CD4-positive, CD25-positive, alpha-beta regulatory T cell (primary cell): ENCODE measurements around the gene SIX3. TPM values are rescaled to one million over a fixed set of nuclear protein-coding genes. Genes with fewer than 3 reads are reported as not detected.

Experiments
- ATAC-seq, 2 donors: fragments of 150-1000 bp; cut with Tn5 transposase; one replicate each; pipeline ENCODE4 v1.10.0; 2021; ENCODE audit warnings: low read depth in 2 of 2, moderate number of reproducible peaks in 2 of 2, moderate library complexity in 1 of 2
- DNase-seq, 3 donors: peaks; one replicate each; pipeline versions ENCODE4 v3.0.0 to v3.0.0-alpha.2; 2012 to 2022; ENCODE audit warnings: mixed read lengths in 1 of 3
- H3K27ac ChIP-seq: one replicate; pipeline ENCODE4 v1.7.0; 2013; ENCODE audit warnings: mild to moderate bottlenecking, low read length; ENCODE audit not compliant: insufficient read depth, poor library complexity, severe bottlenecking
- H3K27me3 ChIP-seq: one replicate; pipeline ENCODE4 v1.7.0; 2013; ENCODE audit warnings: low read length; ENCODE audit not compliant: control insufficient read depth, insufficient read depth
- H3K36me3 ChIP-seq: one replicate; pipeline ENCODE4 v1.7.0; 2013; ENCODE audit warnings: mild to moderate bottlenecking, low read length, moderate library complexity; ENCODE audit not compliant: control insufficient read depth, insufficient read depth
- H3K4me1 ChIP-seq: 2 replicates; pipeline ENCODE4 v1.7.0; 2013; ENCODE audit warnings: mild to moderate bottlenecking, low read length; ENCODE audit not compliant: insufficient read depth, control insufficient read depth, poor library complexity, severe bottlenecking
- H3K4me3 ChIP-seq: one replicate; pipeline ENCODE4 v1.7.0; 2013; ENCODE audit warnings: low read depth, mild to moderate bottlenecking, low read length, moderate library complexity
- H3K9me3 ChIP-seq, 2 experiments: 1 replicate in 1 of 2; 2 replicates in 1 of 2; pipeline ENCODE4 v1.7.0; 2013; ENCODE audit warnings: low read length in 2 of 2, mild to moderate bottlenecking in 1 of 2, moderate library complexity in 1 of 2; ENCODE audit not compliant: control insufficient read depth in 2 of 2
- H3K27ac Mint-ChIP-seq, 3 donors: one replicate each; pipeline ENCODE4 v1.8.0; 2020 to 2022; ENCODE audit warnings: mild to moderate bottlenecking in 3 of 3, mixed read lengths in 3 of 3, moderate library complexity in 2 of 3
- H3K27me3 Mint-ChIP-seq: one replicate; pipeline ENCODE4 v1.8.0; 2022; ENCODE audit warnings: mild to moderate bottlenecking, mixed read lengths
- H3K36me3 Mint-ChIP-seq: one replicate; pipeline ENCODE4 v1.8.0; 2020; ENCODE audit warnings: mixed read lengths
- H3K4me1 Mint-ChIP-seq, 4 donors: one replicate each; pipeline ENCODE4 v1.8.0; 2020 to 2022; ENCODE audit warnings: mixed read lengths in 4 of 4, mild to moderate bottlenecking in 1 of 4
- H3K4me3 Mint-ChIP-seq, 4 donors: one replicate each; pipeline ENCODE4 v1.8.0; 2020 to 2022; ENCODE audit warnings: mild to moderate bottlenecking in 4 of 4, mixed read lengths in 4 of 4, moderate library complexity in 3 of 4
- H3K9me3 Mint-ChIP-seq, 7 donors: one replicate each; pipeline ENCODE4 v1.8.0; 2020 to 2022; ENCODE audit warnings: mixed read lengths in 7 of 7, mild to moderate bottlenecking in 3 of 7, moderate library complexity in 2 of 7
- polyA plus RNA-seq, 4 donors: library from polyadenylated mRNA; unstranded; fragments of 300-500 nt; fragmentation: Illumina TruSeq; gene quantifications; one replicate each; pipeline ENCODE4 v1.2.3, GENCODE V29; 2021
- total RNA-seq: library from RNA; stranded (reverse); gene quantifications from one replicate; pipeline ENCODE4 v1.2.3, GENCODE V29; 2022

Gene SIX3
- total and polyA plus RNA-seq, 5 donors from 2014 or later, result not detected

GRCh38 chr2:44957656-44958327 is 16.3 kb downstream of the SIX3 start:
- Histone ChIP-seq H3K27me3 (peaks cover 19% of the 10 kb centered on the region), H3K4me3 (no peak overlapping the region), H3K9me3 (no peaks in the 10 kb centered on the region), H3K36me3 (no peaks in the 10 kb centered on the region), H3K27ac (no peak overlapping the region), H3K4me1 (peaks cover 9% of the 10 kb centered on the region)
- Mint-ChIP-seq H3K9me3 (no peaks in the 10 kb centered on the region), H3K27ac (no peak overlapping the region), H3K4me1 (peaks cover 0 to 22% (median 2%) of the 10 kb centered on the region in 4 donors), H3K36me3 (no peaks in the 10 kb centered on the region), H3K27me3 (peaks cover 55% of the 10 kb centered on the region), H3K4me3 (no peak overlapping the region)
- DNase-seq, result no peak
- ATAC-seq, result no peak

GRCh38 chr2:44959855-44960254 is 18.4 kb downstream of the SIX3 start:
- ATAC-seq (no peak), DNase-seq (no peak)
- H3K4me1 ChIP-seq, result peaks cover 9% of the 10 kb centered on the region
- Mint-ChIP-seq H3K9me3 (no peaks in the 10 kb centered on the region), H3K27ac (no peak overlapping the region), H3K36me3 (no peaks in the 10 kb centered on the region), H3K4me3 (no peak overlapping the region), H3K4me1 (peaks cover 0 to 10% (median 2%) of the 10 kb centered on the region in 4 donors), H3K27me3 (peaks cover 55% of the 10 kb centered on the region)
- H3K27me3 ChIP-seq, result peaks cover 5% of the 10 kb centered on the region
- H3K4me3 ChIP-seq, result no peak overlapping the region
- H3K36me3 ChIP-seq, result no peaks in the 10 kb centered on the region
- H3K27ac ChIP-seq, result no peak overlapping the region
- H3K9me3 ChIP-seq, result no peaks in the 10 kb centered on the region

GRCh38 chr2:44960871-44961270 is 19.4 kb downstream of the SIX3 start:
- H3K4me3 ChIP-seq, result no peak overlapping the region
- H3K27ac Mint-ChIP-seq, result no peak overlapping the region
- H3K27me3 ChIP-seq, result peaks cover 10% of the 10 kb centered on the region
- H3K9me3 ChIP-seq, result no peaks in the 10 kb centered on the region
- DNase-seq (no peak), ATAC-seq (no peak)
- peaks cover 48% of the 10 kb centered on the region for H3K27me3 Mint-ChIP-seq
- no peak overlapping the region for H3K4me3 Mint-ChIP-seq
- no peaks in the 10 kb centered on the region for H3K36me3 ChIP-seq
- H3K9me3 Mint-ChIP-seq, result no peaks in the 10 kb centered on the region
- no peaks in the 10 kb centered on the region for H3K4me1 ChIP-seq
- no peaks in the 10 kb centered on the region for H3K36me3 Mint-ChIP-seq
- H3K27ac ChIP-seq, result no peak overlapping the region
- H3K4me1 Mint-ChIP-seq, result peaks cover 0 to 1% (median 0%) of the 10 kb centered on the region in 4 donors

- DNase-seq (no peak), ATAC-seq (no peak)
- no peaks in the 10 kb centered on the region for H3K9me3 Mint-ChIP-seq
- H3K4me1 ChIP-seq, result no peaks in the 10 kb centered on the region
- no peak overlapping the region for H3K4me3 Mint-ChIP-seq
- H3K27me3 Mint-ChIP-seq, result peaks cover 42% of the 10 kb centered on the region
- peaks cover 7% of the 10 kb centered on the region for H3K27me3 ChIP-seq
- H3K36me3 Mint-ChIP-seq, result no peaks in the 10 kb centered on the region
- H3K4me1 Mint-ChIP-seq, result no peaks in the 10 kb centered on the region
- H3K27ac Mint-ChIP-seq, result no peak overlapping the region
- H3K9me3 ChIP-seq, result no peaks in the 10 kb centered on the region
- H3K36me3 ChIP-seq, result no peaks in the 10 kb centered on the region
- no peak overlapping the region for H3K27ac ChIP-seq
- no peak overlapping the region for H3K4me3 ChIP-seq
These were observed 20.7 kb downstream of the SIX3 start for GRCh38 chr2:44962176-44962695.

GRCh38 chr2:44964752-44965236 is 23.3 kb downstream of the SIX3 start:
- peaks cover 35% of the 10 kb centered on the region for H3K27me3 Mint-ChIP-seq
- H3K4me3 ChIP-seq, result no peak overlapping the region
- peaks cover 5% of the 10 kb centered on the region for H3K27me3 ChIP-seq
- H3K36me3 Mint-ChIP-seq, result no peaks in the 10 kb centered on the region
- no peaks in the 10 kb centered on the region for H3K36me3 ChIP-seq
- no peaks in the 10 kb centered on the region for H3K9me3 Mint-ChIP-seq
- H3K4me1 Mint-ChIP-seq, result no peaks in the 10 kb centered on the region
- no peaks in the 10 kb centered on the region for H3K9me3 ChIP-seq
- H3K4me1 ChIP-seq, result no peaks in the 10 kb centered on the region
- no peak overlapping the region for H3K27ac Mint-ChIP-seq
- no peak overlapping the region for H3K4me3 Mint-ChIP-seq
- H3K27ac ChIP-seq, result no peak overlapping the region
- ATAC-seq (no peak), DNase-seq (no peak)

- Histone ChIP-seq H3K27me3 (peaks cover 5% of the 10 kb centered on the region), H3K4me3 (no peak overlapping the region), H3K4me1 (no peaks in the 10 kb centered on the region), H3K36me3 (no peaks in the 10 kb centered on the region), H3K9me3 (no peaks in the 10 kb centered on the region), H3K27ac (no peak overlapping the region)
- Mint-ChIP-seq H3K4me3 (no peak overlapping the region), H3K4me1 (no peaks in the 10 kb centered on the region), H3K27me3 (peaks cover 29% of the 10 kb centered on the region), H3K9me3 (no peaks in the 10 kb centered on the region), H3K36me3 (no peaks in the 10 kb centered on the region), H3K27ac (no peak overlapping the region)
- ATAC-seq (no peak), DNase-seq (no peak)
These were observed 24.2 kb downstream of the SIX3 start for GRCh38 chr2:44965684-44966083.

GRCh38 chr2:44967056-44967455 is 25.6 kb downstream of the SIX3 start:
- no peak overlapping the region for H3K27ac Mint-ChIP-seq
- H3K36me3 Mint-ChIP-seq, result no peaks in the 10 kb centered on the region
- ATAC-seq, result no peak
- H3K4me1 Mint-ChIP-seq, result no peaks in the 10 kb centered on the region
- H3K27me3 Mint-ChIP-seq, result peaks cover 19% of the 10 kb centered on the region
- H3K4me3 Mint-ChIP-seq, result no peak overlapping the region
- no peak overlapping the region for H3K27ac ChIP-seq
- peaks cover 5% of the 10 kb centered on the region for H3K27me3 ChIP-seq
- no peak overlapping the region for H3K4me3 ChIP-seq
- no peaks in the 10 kb centered on the region for H3K4me1 ChIP-seq
- H3K9me3 Mint-ChIP-seq, result no peaks in the 10 kb centered on the region
- DNase-seq, result no peak
- H3K36me3 ChIP-seq, result no peaks in the 10 kb centered on the region
- H3K9me3 ChIP-seq, result no peaks in the 10 kb centered on the region
